GM19328 (cell line): Measurements from ENCODE around the gene FBL.

ENCODE experiments used
- ATAC-seq: cut with Tn5 transposase; IDR thresholded peaks from one replicate; pipeline ENCODE4 v1.9.1; 2021; ENCODE audit warnings: mild to moderate bottlenecking, moderate library complexity; ENCODE audit not compliant: unreplicated experiment

The FBL gene

GRCh38 chr19:39796000-39796498 is 50.1 kb downstream of the FBL start:
- ATAC-seq: no peak

- no peak for ATAC-seq
Measured at GRCh38 chr19:39795001-39795400, 51.2 kb downstream of the FBL start.

- ATAC-seq: no peak
Measured at GRCh38 chr19:39792999-39793546, 53.1 kb downstream of the FBL start.

GRCh38 chr19:39788244-39788643 is 57.9 kb downstream of the FBL start:
- no peak for ATAC-seq
